IgD-negative memory B cell (primary cell): ENCODE measurements around the gene SCN4B. TPM values are rescaled to one million over a fixed set of nuclear protein-coding genes. Genes with fewer than 3 reads are reported as not detected.
A peak's percentile ranks its signal among the peaks of the same experiment; 100 is the strongest.
"Not testable (repeated sequence)": the region's sequence is repeated elsewhere in the genome, so short reads cannot be mapped to it uniquely, and the experiment has no call there.

ENCODE experiments used
- H3K27ac Mint-ChIP-seq, 3 donors: one replicate each; pipeline ENCODE4 v1.8.0; 2020 to 2022; ENCODE audit warnings: mild to moderate bottlenecking in 3 of 3, mixed read lengths in 3 of 3, moderate library complexity in 1 of 3
- H3K27me3 Mint-ChIP-seq: one replicate; pipeline ENCODE4 v1.8.0; 2021; ENCODE audit warnings: mixed read lengths
- H3K36me3 Mint-ChIP-seq: one replicate; pipeline ENCODE4 v1.8.0; 2020; ENCODE audit warnings: mild to moderate bottlenecking, mixed read lengths
- H3K4me1 Mint-ChIP-seq, 3 donors: one replicate each; pipeline ENCODE4 v1.8.0; 2020 to 2022; ENCODE audit warnings: mixed read lengths in 3 of 3, mild to moderate bottlenecking in 1 of 3
- H3K4me3 Mint-ChIP-seq, 4 donors: one replicate each; pipeline ENCODE4 v1.8.0; 2020 to 2022; ENCODE audit warnings: mild to moderate bottlenecking in 4 of 4, mixed read lengths in 4 of 4, moderate library complexity in 3 of 4
- H3K9me3 Mint-ChIP-seq, 3 donors: one replicate each; pipeline ENCODE4 v1.8.0; 2020 to 2021; ENCODE audit warnings: mixed read lengths in 3 of 3, mild to moderate bottlenecking in 1 of 3
- polyA plus RNA-seq: library from polyadenylated mRNA; unstranded; fragments of 300-500 nt; fragmentation: Illumina TruSeq; gene quantifications from one replicate; pipeline ENCODE4 v1.2.3, GENCODE V29; 2021

The SCN4B gene, protein sequence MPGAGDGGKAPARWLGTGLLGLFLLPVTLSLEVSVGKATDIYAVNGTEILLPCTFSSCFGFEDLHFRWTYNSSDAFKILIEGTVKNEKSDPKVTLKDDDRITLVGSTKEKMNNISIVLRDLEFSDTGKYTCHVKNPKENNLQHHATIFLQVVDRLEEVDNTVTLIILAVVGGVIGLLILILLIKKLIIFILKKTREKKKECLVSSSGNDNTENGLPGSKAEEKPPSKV
- polyA plus RNA-seq = not detected

DNA sequence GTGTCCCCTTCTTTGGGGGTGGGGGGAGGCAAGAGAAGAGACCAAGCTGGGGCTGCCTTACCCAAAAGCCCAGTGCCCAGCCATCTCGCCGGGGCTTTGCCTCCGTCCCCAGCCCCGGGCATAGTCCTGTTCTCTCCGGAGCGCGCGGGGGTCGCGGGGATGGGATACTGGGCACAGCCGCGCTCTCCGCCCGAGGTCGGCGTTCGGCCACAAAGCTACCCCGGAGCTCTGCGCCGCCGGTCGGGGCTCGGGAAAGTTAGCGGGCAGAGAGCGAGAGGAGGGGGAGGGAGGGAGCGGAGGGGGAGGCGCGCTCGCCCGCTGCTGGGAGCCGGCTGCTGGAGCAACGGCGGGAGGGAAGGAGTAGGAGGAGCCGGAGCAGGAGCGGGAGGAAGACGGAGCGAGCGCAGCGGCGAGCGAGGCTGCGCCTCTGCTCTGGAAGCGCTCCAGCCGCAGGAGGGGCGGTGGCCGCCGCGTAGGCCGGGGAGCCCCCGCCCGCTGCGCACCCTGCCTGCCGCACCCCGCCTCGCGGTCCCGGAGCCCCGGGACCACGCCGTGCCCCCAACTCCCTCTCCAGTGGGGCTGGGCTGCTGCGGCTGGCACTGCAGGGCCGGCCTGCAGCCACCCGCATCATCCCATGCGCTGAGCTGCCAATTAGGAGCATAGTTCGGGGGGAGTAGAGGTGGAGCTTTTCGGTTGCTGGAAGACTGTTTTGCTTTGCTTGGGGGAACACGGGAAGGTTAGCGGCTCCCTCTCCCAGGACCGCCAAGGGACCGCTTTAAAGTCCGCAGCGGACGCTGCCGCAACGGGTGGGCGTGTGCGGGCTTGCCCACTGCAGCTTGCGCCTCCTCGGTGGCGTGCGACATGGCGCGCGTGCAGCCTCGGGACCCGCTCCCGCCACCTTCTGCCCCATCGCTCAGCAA lies at the start of gene SCN4B:
TSS of gene SCN4B (minus strand) at position 272 of the 920 bp plus-strand sequence. CDS start at position 122, 150 bp downstream.
- no peaks in the 10 kb centered on the region for H3K9me3 Mint-ChIP-seq
- peaks cover 49% of the 10 kb centered on the region for H3K27me3 Mint-ChIP-seq
- H3K4me3 Mint-ChIP-seq = peak within 1 kb of the TSS in 3 of 4 donors; percentile 16 to 90 (median 65)
- H3K4me1 Mint-ChIP-seq = peaks cover 0 to 4% (median 0%) of the 10 kb centered on the region in 3 donors
- no peaks in the 10 kb centered on the region for H3K36me3 Mint-ChIP-seq
- no peak within 1 kb of the TSS for H3K27ac Mint-ChIP-seq

DNA sequence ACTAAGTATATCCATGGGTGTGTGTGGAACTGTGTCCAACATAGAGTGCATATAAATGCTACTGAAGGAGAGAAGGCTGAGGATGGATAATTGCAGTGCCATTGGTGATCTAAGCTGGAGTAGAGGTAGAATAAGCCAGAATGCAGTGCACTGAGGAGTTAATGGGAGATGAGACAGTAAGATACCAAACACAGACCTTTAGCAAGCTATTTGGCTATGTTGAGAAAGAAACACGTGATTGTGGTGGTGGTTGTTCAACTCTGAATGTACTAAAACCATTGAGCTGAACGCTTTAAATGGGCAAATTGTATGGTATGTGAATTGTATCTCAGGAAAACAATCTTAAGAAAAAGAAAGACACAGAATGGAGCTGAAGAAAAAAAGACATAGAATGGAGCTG lies 49.3 kb upstream of the SCN4B start:
- no peak overlapping the region for H3K4me3 Mint-ChIP-seq
- H3K27ac Mint-ChIP-seq = no peak overlapping the region
- H3K36me3 Mint-ChIP-seq = no peaks in the 10 kb centered on the region
- H3K27me3 Mint-ChIP-seq = peaks cover 10% of the 10 kb centered on the region
- H3K9me3 Mint-ChIP-seq = no peaks in the 10 kb centered on the region
- H3K4me1 Mint-ChIP-seq = peaks cover 3 to 11% (median 9%) of the 10 kb centered on the region in 3 donors

DNA sequence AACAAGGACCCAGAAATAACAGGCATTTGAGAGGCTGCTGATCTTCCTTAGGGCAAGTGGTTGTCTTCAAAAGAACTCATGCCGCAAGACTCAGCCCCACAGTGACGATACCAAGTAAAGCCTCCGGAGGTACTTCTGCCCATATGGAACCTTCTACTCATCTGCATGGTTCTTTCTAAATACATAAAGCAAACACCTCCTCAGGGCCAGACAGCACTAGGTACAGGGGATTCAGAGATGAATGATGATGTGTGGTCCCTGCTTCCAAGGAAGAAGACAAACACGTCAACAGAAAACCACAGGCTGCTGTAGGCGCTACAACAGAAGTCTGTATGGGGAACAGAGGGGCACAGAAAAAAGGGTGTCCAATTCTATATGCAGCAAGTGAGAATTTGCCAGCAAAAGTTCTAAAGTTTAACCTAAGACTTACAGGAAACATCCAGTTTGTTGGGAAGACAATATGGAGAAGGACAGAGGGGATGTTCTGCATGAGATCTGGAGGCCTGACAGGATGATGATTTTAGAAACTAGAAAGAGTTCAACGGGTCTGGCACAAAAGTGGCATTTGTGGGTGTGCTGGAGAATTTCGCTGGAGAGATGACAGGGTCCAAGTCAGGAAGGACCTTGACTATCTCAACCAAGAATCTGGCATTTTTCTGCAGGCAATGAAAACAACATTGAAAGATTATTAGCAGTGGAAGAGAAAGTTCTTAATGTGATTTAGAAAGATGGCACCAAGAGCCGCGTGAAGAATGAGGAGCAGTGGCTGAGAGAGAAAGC lies 48.5 kb upstream of the SCN4B start:
- Mint-ChIP-seq H3K4me3 (no peak overlapping the region), H3K9me3 (no peaks in the 10 kb centered on the region), H3K4me1 (peaks cover 1 to 4% (median 1%) of the 10 kb centered on the region in 3 donors), H3K36me3 (no peaks in the 10 kb centered on the region), H3K27me3 (peaks cover 8% of the 10 kb centered on the region), H3K27ac (no peak overlapping the region)

DNA sequence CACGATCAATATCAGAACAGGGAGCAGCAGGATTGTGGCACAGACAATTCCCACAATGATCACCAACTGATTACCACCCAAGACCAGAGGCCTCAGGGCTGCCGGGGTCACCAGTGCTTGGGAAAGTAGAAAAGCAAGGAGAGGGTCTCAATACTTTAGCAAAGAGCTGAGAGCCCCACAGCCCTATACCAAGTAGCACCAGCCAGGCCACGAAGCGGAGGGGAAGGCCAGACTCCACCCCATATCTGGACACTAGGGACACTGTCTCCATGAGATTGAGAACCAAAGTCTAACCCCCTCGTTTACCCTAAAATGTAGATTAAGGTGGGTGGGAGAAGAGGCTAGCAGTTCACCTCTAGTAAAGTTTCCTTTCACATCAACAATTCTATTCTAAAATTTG lies 47.9 kb upstream of the SCN4B start:
- Mint-ChIP-seq H3K27me3 (peaks cover 7% of the 10 kb centered on the region), H3K36me3 (no peaks in the 10 kb centered on the region), H3K4me3 (no peak overlapping the region), H3K27ac (no peak overlapping the region), H3K4me1 (peaks cover 0 to 2% (median 0%) of the 10 kb centered on the region in 3 donors), H3K9me3 (no peaks in the 10 kb centered on the region)

DNA sequence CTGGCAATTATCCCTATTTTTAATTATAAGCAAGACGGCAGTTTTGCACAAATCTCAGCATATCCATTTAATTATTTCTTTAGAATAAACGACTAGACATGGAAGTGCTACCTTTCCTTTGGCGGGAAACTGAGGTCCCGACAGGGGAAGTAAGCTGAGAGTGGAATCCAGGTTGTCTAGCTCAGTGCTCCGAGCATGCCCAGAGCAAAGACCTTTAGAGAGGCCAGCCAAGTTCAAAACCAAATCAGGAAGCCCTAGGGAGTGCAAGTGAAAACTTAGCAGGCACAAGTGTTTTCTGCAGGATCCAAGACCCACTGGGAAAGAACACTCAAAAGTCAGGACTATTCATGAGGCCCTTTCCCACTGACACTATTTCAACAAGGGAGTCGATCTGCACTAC lies 46.5 kb upstream of the SCN4B start:
- H3K4me1 Mint-ChIP-seq = peaks cover 0 to 2% (median 0%) of the 10 kb centered on the region in 3 donors
- H3K27me3 Mint-ChIP-seq = peaks cover 7% of the 10 kb centered on the region
- no peaks in the 10 kb centered on the region for H3K9me3 Mint-ChIP-seq
- H3K36me3 Mint-ChIP-seq = no peaks in the 10 kb centered on the region
- peak overlapping the region in 1 of 3 donors; percentile 41 for H3K27ac Mint-ChIP-seq
- H3K4me3 Mint-ChIP-seq = no peak overlapping the region

DNA sequence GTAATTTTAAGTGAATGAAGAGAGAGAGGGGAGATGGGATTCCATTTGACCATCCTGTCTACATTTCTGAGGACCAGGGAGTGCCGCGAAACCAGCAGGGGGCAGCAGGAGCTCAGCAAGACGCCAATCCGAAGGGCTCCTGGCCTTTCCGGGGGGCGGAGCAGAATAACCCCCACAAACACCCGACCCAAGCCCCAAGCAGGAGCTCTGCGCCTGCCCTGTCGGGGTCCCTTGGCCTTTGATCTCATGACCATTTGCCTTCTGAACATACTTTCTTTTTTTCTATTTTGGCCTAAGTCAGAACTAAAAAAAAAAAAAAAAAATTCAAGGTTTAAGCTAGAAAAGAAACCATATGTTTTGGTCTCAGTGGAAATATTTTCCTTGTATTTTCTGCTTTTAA lies 45.7 kb upstream of the SCN4B start:
- H3K9me3 Mint-ChIP-seq = peaks cover 0 to under 1% (median 0%) of the 10 kb centered on the region in 3 donors
- peaks cover 0 to 2% (median 0%) of the 10 kb centered on the region in 3 donors for H3K4me1 Mint-ChIP-seq
- H3K4me3 Mint-ChIP-seq = peak overlapping the region in 2 of 4 donors; percentile 32 to 85
- H3K27me3 Mint-ChIP-seq = peaks cover 7% of the 10 kb centered on the region
- peak overlapping the region in 1 of 3 donors; percentile 41 for H3K27ac Mint-ChIP-seq
- H3K36me3 Mint-ChIP-seq = no peaks in the 10 kb centered on the region

DNA sequence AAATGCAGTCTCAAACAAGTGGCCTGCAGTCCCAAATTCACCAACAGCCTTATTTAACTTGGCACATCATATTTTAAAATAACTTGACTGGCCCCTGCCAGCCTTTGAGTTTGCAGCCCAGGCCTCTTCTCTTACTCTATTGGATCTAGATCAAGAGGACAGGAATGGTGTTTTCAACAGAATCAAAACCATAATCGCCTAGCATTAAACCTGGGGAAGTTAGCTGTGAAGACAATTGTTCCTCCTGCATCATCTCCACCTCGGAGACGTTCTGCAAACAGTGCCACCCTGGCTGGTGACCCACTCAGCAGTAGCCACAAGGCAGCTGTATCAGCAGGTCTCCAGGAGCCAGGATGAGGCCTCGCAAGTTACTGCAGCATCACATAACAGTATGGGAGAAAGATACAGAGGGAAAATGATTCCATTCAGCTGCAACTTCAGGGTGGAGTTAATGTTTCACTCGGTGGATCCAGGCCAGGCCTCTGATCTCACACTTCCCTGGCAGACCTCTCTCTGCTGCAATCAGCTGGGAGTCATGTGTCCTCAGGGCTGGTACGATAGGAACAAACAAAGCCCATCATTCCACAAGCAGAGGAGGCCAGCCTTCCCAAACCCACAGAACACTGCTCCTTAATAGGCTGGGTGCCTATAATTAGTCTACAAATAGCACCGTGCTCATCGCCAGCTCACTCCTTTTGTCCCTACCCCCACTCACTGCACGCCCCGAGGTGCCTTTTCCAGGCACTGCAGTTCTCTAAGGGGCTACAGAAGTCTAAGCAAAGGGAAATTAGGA lies 42.4 kb upstream of the SCN4B start:
- no peaks in the 10 kb centered on the region for H3K36me3 Mint-ChIP-seq
- H3K4me1 Mint-ChIP-seq = peaks cover 0 to 2% (median 0%) of the 10 kb centered on the region in 3 donors
- H3K27me3 Mint-ChIP-seq = peaks cover 7% of the 10 kb centered on the region
- peaks cover 2 to 9% (median 4%) of the 10 kb centered on the region in 3 donors for H3K9me3 Mint-ChIP-seq
- H3K27ac Mint-ChIP-seq = peak overlapping the region in 1 of 3 donors; percentile 64
- H3K4me3 Mint-ChIP-seq = no peak overlapping the region

DNA sequence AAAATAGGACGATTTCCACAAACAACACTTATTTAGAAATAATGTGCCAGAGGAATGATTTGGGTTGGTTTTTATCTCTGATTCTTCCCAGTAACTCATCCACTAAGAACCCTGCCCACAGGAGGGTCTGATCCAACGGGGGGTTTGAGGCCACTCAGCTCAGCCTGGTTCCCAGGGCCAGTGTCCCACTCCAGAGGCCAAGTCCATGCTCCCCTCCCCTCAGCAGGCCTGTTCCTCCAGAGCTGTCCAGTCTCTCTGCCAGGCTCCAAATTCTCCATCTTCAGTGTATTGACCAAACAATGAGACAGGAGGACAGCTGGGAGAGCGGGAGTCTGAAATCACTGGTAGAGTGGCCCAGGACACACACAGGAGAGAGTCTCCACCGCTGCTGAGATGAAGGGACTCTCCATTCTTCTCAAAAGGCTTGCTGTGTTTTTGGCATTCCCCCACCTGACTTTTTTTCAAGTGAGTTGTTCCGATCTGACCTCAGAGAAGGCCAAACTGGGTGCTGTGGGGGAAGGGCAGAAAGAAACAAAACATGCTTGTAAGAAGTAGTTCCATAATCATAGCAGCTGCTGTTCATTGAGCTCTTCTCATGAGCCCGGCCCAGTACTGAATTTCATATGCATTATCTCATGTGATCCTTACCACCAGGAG lies 41.4 kb upstream of the SCN4B start:
- H3K4me1 Mint-ChIP-seq = peaks cover 0 to 2% (median 0%) of the 10 kb centered on the region in 3 donors
- H3K27me3 Mint-ChIP-seq = peaks cover 12% of the 10 kb centered on the region
- peaks cover 2 to 9% (median 4%) of the 10 kb centered on the region in 3 donors for H3K9me3 Mint-ChIP-seq
- H3K36me3 Mint-ChIP-seq = no peaks in the 10 kb centered on the region
- H3K27ac Mint-ChIP-seq = no peak overlapping the region
- H3K4me3 Mint-ChIP-seq = no peak overlapping the region

DNA sequence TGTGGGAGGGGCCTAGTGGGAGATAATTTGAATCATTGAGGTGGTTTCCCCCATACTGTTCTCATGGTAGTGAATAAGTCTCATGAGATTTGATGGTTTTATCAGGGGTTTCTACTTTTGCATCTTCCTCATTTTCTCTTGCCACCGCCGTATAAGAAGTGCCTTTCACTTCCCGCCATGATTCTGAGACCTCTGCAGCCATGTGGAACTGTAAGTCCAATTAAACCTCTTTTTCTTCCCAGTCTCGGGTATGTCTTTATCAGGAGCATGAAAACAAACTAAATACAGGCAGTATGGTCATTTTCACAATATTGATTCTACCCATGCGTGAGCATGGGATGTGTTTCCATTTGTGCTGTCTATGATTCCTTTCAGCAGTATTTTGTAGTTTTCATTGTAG lies 40.2 kb upstream of the SCN4B start:
- H3K36me3 Mint-ChIP-seq, H3K27ac Mint-ChIP-seq: not testable (repeated sequence)
- peaks cover 2 to 13% (median 4%) of the 10 kb centered on the region in 3 donors for H3K9me3 Mint-ChIP-seq

DNA sequence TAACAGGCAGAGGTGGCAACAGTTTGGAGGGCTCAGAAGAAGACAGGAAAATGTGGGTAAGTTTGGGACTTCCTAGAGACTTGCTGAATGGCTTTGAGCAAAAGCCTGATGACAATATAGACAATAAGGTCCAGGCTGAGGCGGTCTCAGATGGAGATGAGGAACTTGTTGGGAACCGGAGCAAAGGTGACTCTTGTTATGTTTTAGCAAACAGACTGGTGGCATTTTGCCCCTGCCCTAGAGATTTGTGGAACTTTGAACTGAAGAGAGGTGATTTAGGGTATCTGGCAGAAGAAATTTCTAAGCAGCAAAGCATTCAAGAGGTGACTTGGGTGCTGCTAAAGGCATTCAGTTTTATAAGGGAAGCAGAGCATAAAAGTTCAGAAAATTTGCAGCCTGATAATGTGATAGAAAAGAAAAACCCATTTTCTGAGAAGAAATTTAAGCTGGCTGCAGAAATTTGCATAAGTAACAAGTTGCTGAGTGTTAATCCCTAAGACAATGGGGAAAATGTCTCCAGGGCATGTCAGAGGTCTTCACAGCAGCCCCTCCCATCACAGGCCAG lies 38.4 kb upstream of the SCN4B start:
- not testable (repeated sequence) for H3K4me1 Mint-ChIP-seq, H3K36me3 Mint-ChIP-seq, H3K27ac Mint-ChIP-seq
- Mint-ChIP-seq H3K27me3 (peaks cover 15% of the 10 kb centered on the region), H3K9me3 (peaks cover 2 to 13% (median 4%) of the 10 kb centered on the region in 3 donors), H3K4me3 (peak overlapping the region in 1 of 4 donors; percentile 43)

More for the DNA sequence above, 40.2 kb upstream of the SCN4B start:
- not testable (repeated sequence) for H3K4me3 Mint-ChIP-seq, H3K4me1 Mint-ChIP-seq
- H3K27me3 Mint-ChIP-seq = peaks cover 17% of the 10 kb centered on the region

DNA sequence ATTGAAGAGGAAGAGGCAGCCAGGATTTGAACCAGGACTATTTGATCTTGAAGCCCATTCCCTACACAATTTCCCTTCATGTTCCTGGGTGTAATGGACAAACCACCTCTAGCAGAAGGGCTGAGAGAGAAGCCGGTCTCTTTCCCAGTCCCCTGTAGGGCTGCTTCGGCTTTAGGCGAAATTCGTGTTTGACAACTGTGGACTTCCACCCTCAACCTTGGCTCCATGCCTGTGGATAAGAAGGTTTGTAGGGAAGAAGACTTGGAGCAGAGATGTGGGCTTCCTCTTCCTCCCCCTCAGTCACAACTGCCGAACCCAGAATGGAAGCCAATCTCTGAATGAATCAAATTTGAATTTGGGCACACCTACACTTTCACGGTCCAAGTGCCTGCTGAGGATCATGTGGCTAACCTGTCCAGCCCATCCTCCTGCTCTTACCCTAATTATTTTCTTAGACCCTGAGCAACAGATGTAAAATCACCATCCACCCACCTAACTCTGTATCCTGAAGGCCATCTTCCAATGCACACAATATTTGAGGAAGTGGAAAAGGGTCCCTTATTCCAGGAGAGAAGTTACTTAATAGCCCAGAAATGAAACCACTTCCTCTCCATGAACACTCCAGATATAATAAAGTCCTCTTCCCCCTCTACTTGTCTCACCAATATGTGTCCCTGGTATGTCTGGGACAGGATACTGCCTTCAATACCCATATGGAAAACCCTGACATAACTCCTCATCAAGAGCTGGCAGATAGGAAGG lies 33.9 kb upstream of the SCN4B start:
- Mint-ChIP-seq H3K27me3 (peaks cover 16% of the 10 kb centered on the region), H3K4me1 (no peaks in the 10 kb centered on the region), H3K9me3 (peaks cover 0 to 7% (median 0%) of the 10 kb centered on the region in 3 donors), H3K36me3 (no peaks in the 10 kb centered on the region), H3K4me3 (no peak overlapping the region), H3K27ac (no peak overlapping the region)

DNA sequence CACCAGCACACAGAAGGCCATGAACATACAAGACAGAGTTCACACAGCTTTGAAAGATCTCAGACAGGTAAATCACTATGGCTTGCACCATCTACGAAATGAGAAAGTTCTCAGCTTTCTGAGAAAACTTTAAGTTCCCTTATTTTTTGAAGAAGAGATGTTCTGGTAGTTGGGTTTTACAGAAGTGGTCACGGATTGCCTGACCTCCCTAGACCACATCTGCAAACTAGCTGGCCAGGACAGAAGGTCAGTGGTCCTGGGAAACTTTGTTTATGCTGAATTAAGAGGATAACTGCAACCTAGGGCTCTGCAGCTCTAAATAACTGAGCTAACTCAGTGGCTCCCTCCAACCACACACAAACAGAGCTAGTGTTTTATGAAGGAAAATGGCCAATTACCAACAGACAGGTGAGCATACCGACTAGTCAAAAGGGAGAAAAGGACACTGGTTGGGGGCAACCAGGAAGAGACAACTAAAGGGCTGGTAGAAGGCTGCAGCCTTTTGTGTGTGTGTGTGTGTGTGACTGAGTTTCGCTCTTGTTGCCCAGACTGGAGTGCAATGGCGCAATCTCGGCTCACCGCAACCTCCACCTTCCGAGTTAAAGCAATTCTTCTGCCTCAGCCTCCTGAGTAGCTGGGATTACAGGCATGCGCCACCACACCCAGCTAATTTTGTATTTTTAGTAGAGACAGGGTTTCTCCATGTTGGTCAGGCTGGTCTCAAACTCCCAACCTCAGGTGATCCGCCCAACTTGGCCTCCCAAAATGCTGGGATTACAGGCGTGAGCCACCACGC lies 32.4 kb upstream of the SCN4B start:
- Mint-ChIP-seq H3K4me3 (no peak overlapping the region), H3K36me3 (no peaks in the 10 kb centered on the region), H3K9me3 (peaks cover 0 to 4% (median 0%) of the 10 kb centered on the region in 3 donors), H3K4me1 (no peaks in the 10 kb centered on the region), H3K27me3 (peaks cover 21% of the 10 kb centered on the region), H3K27ac (no peak overlapping the region)
